Brain pericyte (primary cell): ENCODE measurements around the gene SHISA6.
"Not testable (repeated sequence)": the region's sequence is repeated elsewhere in the genome, so short reads cannot be mapped to it uniquely, and the experiment has no call there.

Experiments
- DNase-seq: peaks from one replicate; pipeline ENCODE4 v3.0.0-alpha.2; 2012; ENCODE audit warnings: low read depth, low spot score

The SHISA6 gene

GRCh38 chr17:11267999-11268575 lies 27.1 kb downstream of the SHISA6 start:
- DNase-seq: no peak

GRCh38 chr17:11269210-11269609 lies 28.2 kb downstream of the SHISA6 start:
- no peak for DNase-seq

DNA sequence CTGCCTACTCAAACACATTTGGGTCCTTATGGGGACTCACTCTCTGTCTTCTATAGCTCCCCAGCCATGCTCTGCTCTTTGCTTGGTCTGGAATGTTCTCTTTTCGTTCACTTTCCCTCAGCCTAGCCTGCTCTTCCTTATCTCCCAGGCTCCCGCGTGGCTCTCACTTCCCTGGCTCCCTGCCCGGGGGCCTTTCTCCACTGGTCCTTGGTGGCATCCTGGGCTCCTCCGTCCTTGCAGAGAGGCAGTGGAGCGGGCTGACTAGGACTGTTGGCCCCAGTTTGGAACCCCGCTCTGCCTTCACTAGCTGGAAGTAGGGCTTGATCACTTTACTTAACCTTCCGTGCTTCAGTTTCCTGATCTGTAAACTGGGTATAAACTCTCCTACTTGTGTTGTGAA lies 31.2 kb downstream of the SHISA6 start:
- no peak for DNase-seq

GRCh38 chr17:11273596-11273995 lies 32.6 kb downstream of the SHISA6 start:
- no peak for DNase-seq

GRCh38 chr17:11274106-11274505 lies 33.1 kb downstream of the SHISA6 start:
- no peak for DNase-seq

DNA sequence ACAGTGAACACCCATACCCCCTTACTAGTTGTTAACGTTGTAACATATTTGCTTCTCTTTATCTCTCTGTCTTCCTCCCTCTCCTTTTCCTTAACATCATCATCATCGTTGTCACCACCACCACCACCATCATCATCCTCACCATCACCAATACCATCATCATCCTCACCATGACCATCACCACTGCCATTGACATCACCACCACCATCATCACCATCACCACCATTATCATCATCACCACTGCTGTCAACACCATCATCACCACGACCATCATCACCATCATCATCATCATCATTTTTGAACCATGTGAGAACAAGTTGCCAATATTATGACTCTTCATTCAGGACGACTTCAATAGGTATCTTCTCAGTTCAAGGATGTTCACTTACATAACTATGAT lies 35.5 kb downstream of the SHISA6 start:
- DNase-seq: no peak

GRCh38 chr17:11278186-11278991 lies 37.4 kb downstream of the SHISA6 start:
- DNase-seq: no peak

DNA sequence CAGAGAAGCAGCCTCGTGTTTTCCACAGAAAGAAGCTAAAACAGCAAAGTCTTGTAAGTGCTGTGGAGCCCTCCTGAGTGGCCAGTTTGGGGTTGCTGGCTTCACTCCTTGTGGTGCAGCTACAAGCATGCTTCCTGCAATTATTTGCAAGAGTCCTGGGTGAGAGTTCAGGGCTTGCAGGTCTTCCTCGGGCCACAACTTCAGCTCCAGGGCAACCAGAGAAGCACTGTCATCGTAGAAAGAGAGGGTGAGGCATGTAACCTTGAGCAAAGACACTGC lies 37.9 kb downstream of the SHISA6 start:
- no peak for DNase-seq

GRCh38 chr17:11279776-11280344 lies 38.8 kb downstream of the SHISA6 start:
- no peak for DNase-seq

- DNase-seq: no peak
Observed at GRCh38 chr17:11282586-11282985, 41.6 kb downstream of the SHISA6 start.

- DNase-seq: no peak
Observed at GRCh38 chr17:11284811-11285210, 43.8 kb downstream of the SHISA6 start.

DNA sequence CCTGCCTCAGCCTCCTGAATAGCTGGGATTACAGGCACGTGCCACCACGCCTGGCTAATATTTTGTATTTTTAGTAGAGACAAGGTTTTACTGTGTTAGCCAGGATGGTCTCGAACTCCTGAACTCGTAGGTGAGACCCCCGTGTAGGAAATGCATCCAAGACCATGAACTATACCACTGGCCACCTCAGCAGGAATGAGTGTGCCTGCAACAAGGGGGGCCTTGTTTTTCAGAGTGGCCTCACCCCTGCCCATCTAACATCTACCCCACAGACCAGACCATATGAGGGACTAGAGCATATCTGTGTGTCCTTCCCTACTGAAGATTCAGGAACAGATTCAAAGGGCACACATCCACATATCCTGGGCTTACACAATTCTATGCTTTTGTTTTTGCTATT lies 44.9 kb downstream of the SHISA6 start:
- DNase-seq: no peak

- no peak for DNase-seq
Observed at GRCh38 chr17:11287791-11288190, 46.8 kb downstream of the SHISA6 start.

GRCh38 chr17:11290814-11291213 lies 49.8 kb downstream of the SHISA6 start:
- DNase-seq: no peak

- no peak for DNase-seq
Observed at GRCh38 chr17:11292491-11292890, 51.5 kb downstream of the SHISA6 start.

- no peak for DNase-seq
Observed at GRCh38 chr17:11293480-11293879, 52.5 kb downstream of the SHISA6 start.

- DNase-seq: no peak
Observed at GRCh38 chr17:11294826-11295225, 53.8 kb downstream of the SHISA6 start.

DNA sequence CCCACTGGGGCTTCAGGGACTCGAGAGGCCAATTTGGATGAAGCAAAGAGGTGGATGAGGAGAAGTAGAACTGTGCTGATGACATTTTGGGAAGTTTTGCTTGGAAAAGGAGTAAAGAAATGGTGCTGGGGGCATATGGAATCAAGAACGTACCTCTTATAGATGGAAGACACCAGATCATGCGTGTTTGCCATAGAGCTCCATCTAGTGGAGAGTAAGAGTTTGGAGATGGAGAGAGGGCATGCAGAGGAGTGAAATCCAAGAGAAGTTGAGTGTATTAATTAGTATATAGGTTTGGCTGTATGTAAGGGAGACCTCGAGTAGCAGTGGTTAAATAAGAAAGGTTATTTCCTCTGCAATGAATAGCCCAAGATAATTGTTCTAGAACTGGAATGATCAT lies 56.0 kb downstream of the SHISA6 start:
- DNase-seq: no peak

DNA sequence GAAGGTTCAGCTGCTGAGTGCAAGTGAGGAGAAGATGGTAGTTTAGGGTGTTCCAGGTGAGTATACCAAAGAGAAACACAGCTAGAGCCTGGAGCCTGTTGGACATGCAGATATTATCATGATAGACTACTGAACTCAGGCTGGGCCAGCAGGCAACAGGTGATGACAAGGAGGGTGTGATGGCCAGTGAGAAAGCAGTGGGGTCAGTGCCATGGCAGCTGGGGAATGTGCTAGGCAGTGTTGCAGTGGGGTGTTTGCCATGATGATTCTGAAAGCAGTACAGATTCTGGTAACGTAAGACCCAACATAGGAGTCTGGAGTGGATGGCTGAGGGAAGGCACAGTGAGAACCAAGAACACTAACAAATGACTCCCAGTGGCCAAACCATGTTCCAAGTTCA lies 57.4 kb downstream of the SHISA6 start:
- no peak for DNase-seq

DNA sequence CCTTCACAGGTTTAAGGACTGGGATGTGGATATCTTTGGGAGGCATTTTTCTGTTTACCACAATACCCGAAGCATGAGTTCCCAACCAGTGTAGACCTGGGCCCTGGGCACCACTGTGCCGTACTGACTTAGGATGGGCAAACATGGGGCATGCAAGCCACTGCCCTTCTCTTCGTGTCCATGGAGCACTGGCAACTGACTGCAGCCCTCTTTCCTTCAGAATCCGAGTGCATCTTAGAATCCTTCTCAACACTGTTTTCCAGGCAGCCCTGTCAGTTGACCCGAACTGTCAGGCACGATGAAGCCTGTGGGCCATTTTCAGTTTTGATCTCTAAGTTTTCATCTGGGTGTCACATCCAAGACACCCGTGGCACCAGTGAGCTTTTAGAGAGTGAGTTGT lies 59.2 kb downstream of the SHISA6 start:
- no peak for DNase-seq

GRCh38 chr17:11300738-11301137 lies 59.7 kb downstream of the SHISA6 start:
- DNase-seq: no peak

GRCh38 chr17:11301874-11302273 lies 60.9 kb downstream of the SHISA6 start:
- DNase-seq: not testable (repeated sequence)

DNA sequence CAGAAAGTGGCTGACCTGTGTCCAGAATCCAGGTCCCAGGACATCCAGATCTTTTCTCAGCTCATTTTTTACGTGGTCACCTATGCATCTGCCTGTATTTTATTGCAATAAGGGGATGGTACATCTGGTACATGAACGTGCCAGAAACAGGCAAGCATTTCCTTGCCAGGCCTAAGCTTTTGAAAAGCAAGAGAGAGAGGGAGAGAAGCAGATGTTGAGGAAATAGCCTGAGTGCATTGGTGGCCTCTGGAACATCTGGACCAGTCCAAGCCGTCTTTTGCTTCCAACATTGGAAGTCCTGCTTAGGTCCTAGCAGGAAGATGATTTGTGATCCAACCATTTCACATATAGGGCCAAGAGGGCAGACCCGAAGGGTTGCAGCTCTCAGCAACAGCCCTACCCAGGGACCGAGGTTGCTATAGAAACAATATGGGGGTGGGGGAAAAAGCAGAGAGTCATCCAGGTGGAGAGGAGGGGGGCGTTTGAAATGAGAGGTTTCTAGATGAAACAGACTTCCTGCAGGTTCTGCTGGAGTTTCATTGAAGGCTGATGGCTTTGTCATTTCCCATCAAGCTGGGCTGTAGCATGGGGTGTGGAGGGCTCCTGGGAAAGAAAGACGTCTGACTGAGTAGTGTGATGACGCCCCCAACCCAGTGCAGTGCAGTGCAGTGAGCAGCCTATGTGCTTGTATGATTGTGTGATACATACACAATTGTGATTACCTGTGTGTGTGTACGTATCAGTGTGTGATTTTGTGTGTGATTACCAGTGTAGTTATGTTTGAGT lies 61.6 kb downstream of the SHISA6 start:
- no peak for DNase-seq
